GM23338 (cell line): ENCODE measurements around the gene ATP5PO. TPM values are rescaled to one million over a fixed set of nuclear protein-coding genes. Genes with fewer than 3 reads are reported as not detected.

Source experiments
- ATAC-seq: fragments of 200-7000 bp; cut with Tn5 transposase; 3 replicates; pipeline ENCODE4 v1.9.1; 2020
- DNase-seq: peaks from one replicate; pipeline ENCODE4 v3.0.0-alpha.2; 2015; ENCODE audit warnings: low spot score
- H2AFZ ChIP-seq: fragments of 200-600 bp; sonication (generic); 2 replicates; pipeline ENCODE4 v1.8.0; 2016; ENCODE audit warnings: antibody characterized with exemption, mild to moderate bottlenecking, moderate library complexity
- H3F3A ChIP-seq: fragments of 200-600 bp; sonication (generic); replicated peaks from 2 replicates; pipeline ENCODE4 v1.8.0; 2017; ENCODE audit warnings: antibody characterized with exemption, mixed run types, low read depth
- H3K27ac ChIP-seq: fragments of 200-600 bp; sonication (generic); 2 replicates; pipeline ENCODE4 v1.6.1; 2016; ENCODE audit warnings: low read depth
- H3K27me3 ChIP-seq: fragments of 200-600 bp; sonication (generic); 2 replicates; pipeline ENCODE4 v1.8.0; 2016; ENCODE audit warnings: mild to moderate bottlenecking, mixed run types, moderate library complexity; ENCODE audit not compliant: insufficient read depth
- H3K36me3 ChIP-seq: fragments of 200-600 bp; sonication (generic); 2 replicates; pipeline ENCODE4 v1.8.0; 2016; ENCODE audit warnings: mild to moderate bottlenecking; ENCODE audit not compliant: insufficient read depth
- H3K4me1 ChIP-seq: fragments of 200-600 bp; sonication (generic); 2 replicates; pipeline ENCODE4 v1.8.0; 2016; ENCODE audit warnings: mild to moderate bottlenecking, moderate library complexity; ENCODE audit not compliant: insufficient read depth
- H3K4me2 ChIP-seq: fragments of 200-600 bp; sonication (generic); 2 replicates; pipeline ENCODE4 v1.7.1; 2017; ENCODE audit warnings: mixed run types
- H3K4me3 ChIP-seq: fragments of 200-600 bp; sonication (generic); 2 replicates; pipeline ENCODE4 v1.6.1; 2016; ENCODE audit warnings: mixed run types
- H3K79me2 ChIP-seq: fragments of 200-600 bp; sonication (generic); replicated peaks from 2 replicates; pipeline ENCODE4 v1.8.0; 2017; ENCODE audit warnings: mild to moderate bottlenecking; ENCODE audit not compliant: insufficient read depth
- H3K9me2 ChIP-seq: fragments of 200-600 bp; sonication (generic); 2 replicates; pipeline ENCODE4 v1.8.0; 2017; ENCODE audit not compliant: insufficient read depth
- H4K20me1 ChIP-seq: fragments of 200-600 bp; sonication (generic); replicated peaks from 2 replicates; pipeline ENCODE4 v1.8.0; 2017; ENCODE audit warnings: mild to moderate bottlenecking; ENCODE audit not compliant: insufficient read depth
- H3K27ac Mint-ChIP-seq: 2 replicates; pipeline ENCODE4 v1.8.0; 2020; ENCODE audit warnings: inconsistent platforms, mild to moderate bottlenecking, moderate library complexity, mixed read lengths
- H3K27me3 Mint-ChIP-seq: 3 replicates; pipeline ENCODE4 v1.8.0; 2022; ENCODE audit warnings: low read depth, mild to moderate bottlenecking, moderate library complexity, mixed read lengths, inconsistent platforms; ENCODE audit not compliant: insufficient read depth, poor library complexity
- H3K36me3 Mint-ChIP-seq: 3 replicates; pipeline ENCODE4 v1.8.0; 2021; ENCODE audit warnings: low read depth, mild to moderate bottlenecking, inconsistent platforms, moderate library complexity, mixed read lengths
- H3K4me1 Mint-ChIP-seq: 3 replicates; pipeline ENCODE4 v1.8.0; 2020; ENCODE audit warnings: mild to moderate bottlenecking, inconsistent platforms, mixed read lengths
- H3K4me3 Mint-ChIP-seq: 3 replicates; pipeline ENCODE4 v1.8.0; 2021; ENCODE audit warnings: moderate library complexity, mild to moderate bottlenecking, inconsistent platforms, mixed read lengths
- H3K9me3 Mint-ChIP-seq: 3 replicates; pipeline ENCODE4 v1.8.0; 2020; ENCODE audit warnings: moderate library complexity, mild to moderate bottlenecking, inconsistent platforms, mixed read lengths
- CREB1 ChIP-seq: fragments of 250-450 bp; sonication (Bioruptor Pico); IDR thresholded peaks from 2 replicates; pipeline ENCODE4 v1.5.0; 2020; ENCODE audit warnings: low read depth, mild to moderate bottlenecking, moderate library complexity
- CTCF ChIP-seq, 2 experiments: fragments of 200-600 bp in 1 of 2; sonication (generic) in 1 of 2; conservative IDR thresholded peaks; 2 replicates each; pipeline versions ENCODE4 v1.5.1 to v1.6.1; 2016 to 2017; ENCODE audit warnings: antibody characterized with exemption in 2 of 2, low read depth in 2 of 2, mild to moderate bottlenecking in 2 of 2, moderate library complexity in 1 of 2
- EZH2 ChIP-seq: fragments of 200-600 bp; sonication (generic); IDR thresholded peaks from one replicate; pipeline ENCODE4 v1.8.0; 2017; ENCODE audit warnings: antibody characterized with exemption, mild to moderate bottlenecking, low read depth; ENCODE audit not compliant: unreplicated experiment
- REST ChIP-seq: IDR thresholded peaks from one replicate; pipeline ENCODE4 v1.6.1; 2018; ENCODE audit warnings: antibody characterized with exemption; ENCODE audit not compliant: unreplicated experiment
- ZNF114 ChIP-seq: fragments of 250-450 bp; sonication (Bioruptor Pico); IDR thresholded peaks from 2 replicates; pipeline ENCODE4 v1.5.0; 2020; ENCODE audit warnings: mild to moderate bottlenecking, moderate library complexity
- ZNF331 ChIP-seq: fragments of 250-450 bp; sonication (Bioruptor Pico); IDR thresholded peaks from 2 replicates; pipeline ENCODE4 v1.5.0; 2020; ENCODE audit warnings: low read depth, mild to moderate bottlenecking, moderate library complexity
- ZNF462 ChIP-seq: fragments of 250-450 bp; sonication (Bioruptor Pico); IDR thresholded peaks from 2 replicates; pipeline ENCODE4 v1.5.0; 2020; ENCODE audit warnings: mild to moderate bottlenecking, moderate library complexity
- polyA plus RNA-seq: library from polyadenylated mRNA; unstranded; fragments of >200 nt; fragmentation: Nextera tagmentation; extraction: Ambion mirVana; gene quantifications from 2 replicates; pipeline ENCODE4 v1.2.1, GENCODE V29; 2016
- total RNA-seq: library from RNA; depleted of rRNA; stranded (reverse); fragments of >200 nt; shearing (Covaris generic); gene quantifications from 2 replicates; pipeline ENCODE4 v1.2.3, GENCODE V29; 2014

ATP5PO gene
- total and polyA plus RNA-seq, 2 experiments from 2014 or later, result 244 to 522 TPM

GRCh38 chr21:33894736-33895288 is 20.8 kb downstream of the ATP5PO start:
- H3K36me3 ChIP-seq, result no peaks in the 10 kb centered on the region
- H3F3A ChIP-seq, result peaks cover 10% of the 10 kb centered on the region
- H3K4me3 ChIP-seq, result peak overlapping the region; percentile 39
- H2AFZ ChIP-seq, result peak overlapping the region; percentile 92; the same call in 1 of the 2 replicates
- peak overlapping the region; percentile 76 for H3K4me2 ChIP-seq
- Mint-ChIP-seq H3K4me1 (peaks cover 21% of the 10 kb centered on the region), H3K9me3 (no peaks in the 10 kb centered on the region), H3K36me3 (no peaks in the 10 kb centered on the region; the same call in 2 of the 3 replicates), H3K27me3 (peaks cover 14% of the 10 kb centered on the region), H3K4me3 (peak overlapping the region; percentile 51), H3K27ac (peak overlapping the region; percentile 41; the same call in 1 of the 2 replicates)
- ATAC-seq (peak; percentile 86), DNase-seq (peak; percentile 95)
- peaks cover 11% of the 10 kb centered on the region for H3K4me1 ChIP-seq
- no peaks in the 10 kb centered on the region for H3K27me3 ChIP-seq
- no peaks in the 10 kb centered on the region for H4K20me1 ChIP-seq
- H3K9me2 ChIP-seq, result no peaks in the 10 kb centered on the region
- TF ChIP-seq CTCF (conservative IDR thresholded peaks at IDR 0.05; ENCODE audit: low read depth in 2 of 2), result peak; percentile 45 to 78
- TF ChIP-seq ZNF114 (CRISPR knock-in tag), result no peak
- TF ChIP-seq REST, result no peak
- TF ChIP-seq ZNF331, result no peak
- TF ChIP-seq ZNF462 (CRISPR knock-in tag), result no peak
- no peak for TF ChIP-seq EZH2
- TF ChIP-seq CREB1 (CRISPR knock-in tag), result 0 out of 2 replicates have a peak, but pooled peaks have one; percentile 20
- no peaks in the 10 kb centered on the region for H3K79me2 ChIP-seq
- H3K27ac ChIP-seq, result peak overlapping the region; percentile 76
